ENCODE measurements around the gene RGR.

- TF ChIP-seq CTCF (IDR thresholded peaks at IDR 0.05) (no peak), POLR2A (IDR thresholded peaks at IDR 0.05) (no peak)
Measured at GRCh38 chr10:84208023-84208422, 36.8 kb upstream of the RGR start.

Measured in heart left ventricle (tissue), 13 donors.